HT-29 (cell line): ENCODE measurements around the gene SLC19A1. TPM values are rescaled to one million over a fixed set of nuclear protein-coding genes. Genes with fewer than 3 reads are reported as not detected.

Experiments used
- DNase-seq: peaks from one replicate; pipeline ENCODE4 v3.0.0-alpha.2; 2015; ENCODE audit warnings: low spot score
- small RNA-seq: library from RNA; depleted of rRNA; stranded (forward); fragments of <200 nt; gene quantifications from one replicate; pipeline ENCODE3, GENCODE V24; 2014
- total RNA-seq: library from RNA; depleted of rRNA; stranded (reverse); fragments of >200 nt; shearing (Covaris generic); gene quantifications from 2 replicates; pipeline ENCODE4 v1.2.3, GENCODE V29; 2014; rRNA removed

The SLC19A1 gene
- total RNA-seq, 1 experiment from 2014 or later, result 67.4 TPM

GRCh38 chr21:45455674-45456583, 86.3 kb downstream of the SLC19A1 start:
- DNase-seq, result no peak

DNA sequence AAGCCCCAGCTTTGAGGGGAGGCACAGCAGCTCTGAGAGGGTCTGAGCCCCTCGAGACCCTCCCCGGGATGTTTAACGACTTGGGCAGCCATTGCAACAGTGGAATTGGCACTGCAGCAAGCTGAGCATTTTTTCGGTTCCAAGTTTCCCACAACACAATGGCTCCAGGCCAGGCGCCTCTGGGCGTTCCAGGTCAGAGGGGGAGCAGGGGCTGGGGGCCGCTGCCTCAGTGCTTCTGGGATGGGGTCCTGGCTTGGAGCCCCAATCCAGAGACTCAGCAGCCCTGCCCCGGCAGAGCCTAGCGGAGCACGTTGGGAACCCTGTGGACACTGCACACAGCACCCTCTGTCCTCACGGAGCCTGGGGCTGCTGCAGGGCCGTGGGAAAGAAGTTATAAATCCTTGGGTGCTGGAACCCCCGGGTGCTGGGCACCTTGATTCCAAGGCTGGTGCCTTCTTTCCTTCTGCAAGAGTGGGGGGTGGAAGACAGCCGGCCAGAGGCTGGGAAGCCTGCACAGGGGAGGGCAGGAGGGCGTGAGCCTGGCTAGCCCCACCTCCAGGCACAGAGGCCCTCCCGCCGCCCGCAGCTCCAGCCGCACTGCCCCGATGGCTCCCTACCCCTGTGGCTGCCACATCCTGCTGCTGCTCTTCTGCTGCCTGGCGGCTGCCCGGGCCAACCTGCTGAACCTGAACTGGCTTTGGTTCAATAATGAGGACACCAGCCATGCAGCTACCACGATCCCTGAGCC, 87.1 kb downstream of the SLC19A1 start:
- DNase-seq, result peak; percentile 61

GRCh38 chr21:45454060-45454925, 87.9 kb downstream of the SLC19A1 start:
- DNase-seq, result no peak

GRCh38 chr21:45453308-45453950, 88.8 kb downstream of the SLC19A1 start:
- no peak for DNase-seq

GRCh38 chr21:45452696-45453307, 89.4 kb downstream of the SLC19A1 start:
- no peak for DNase-seq

GRCh38 chr21:45451771-45452182, 90.5 kb downstream of the SLC19A1 start:
- DNase-seq, result no peak

DNA sequence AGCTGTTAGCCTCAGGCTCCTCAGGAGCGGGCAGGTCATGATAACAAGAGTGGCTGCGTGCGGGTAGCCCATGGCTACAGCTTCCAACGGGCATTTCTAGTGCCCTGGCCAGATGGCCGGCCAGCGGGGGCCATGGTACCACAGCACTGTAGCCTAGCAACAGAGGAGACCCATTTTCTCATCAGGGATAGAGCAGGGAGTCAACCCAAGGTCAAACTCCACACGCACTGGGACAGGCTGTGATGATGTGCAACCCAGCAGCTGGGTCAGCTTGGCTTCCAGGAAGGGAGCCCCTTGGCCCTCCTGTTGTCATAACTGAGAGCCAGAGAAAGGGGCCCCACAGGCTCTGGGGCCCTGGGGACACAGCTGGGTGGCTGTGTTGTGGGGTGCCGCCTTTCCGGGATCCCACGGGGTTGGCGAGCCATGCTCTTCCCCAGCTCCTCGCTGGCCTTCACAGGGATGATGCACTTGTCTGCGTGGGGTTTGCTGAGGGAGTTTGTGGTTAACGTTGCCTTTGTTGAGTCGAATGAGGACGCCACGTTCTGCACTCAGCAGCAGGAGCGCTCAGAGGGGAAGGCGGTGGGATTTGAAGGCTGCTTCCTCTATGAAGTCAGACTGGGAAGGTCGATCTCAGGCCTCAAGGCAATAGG, 91.0 kb downstream of the SLC19A1 start:
- DNase-seq, result no peak

DNA sequence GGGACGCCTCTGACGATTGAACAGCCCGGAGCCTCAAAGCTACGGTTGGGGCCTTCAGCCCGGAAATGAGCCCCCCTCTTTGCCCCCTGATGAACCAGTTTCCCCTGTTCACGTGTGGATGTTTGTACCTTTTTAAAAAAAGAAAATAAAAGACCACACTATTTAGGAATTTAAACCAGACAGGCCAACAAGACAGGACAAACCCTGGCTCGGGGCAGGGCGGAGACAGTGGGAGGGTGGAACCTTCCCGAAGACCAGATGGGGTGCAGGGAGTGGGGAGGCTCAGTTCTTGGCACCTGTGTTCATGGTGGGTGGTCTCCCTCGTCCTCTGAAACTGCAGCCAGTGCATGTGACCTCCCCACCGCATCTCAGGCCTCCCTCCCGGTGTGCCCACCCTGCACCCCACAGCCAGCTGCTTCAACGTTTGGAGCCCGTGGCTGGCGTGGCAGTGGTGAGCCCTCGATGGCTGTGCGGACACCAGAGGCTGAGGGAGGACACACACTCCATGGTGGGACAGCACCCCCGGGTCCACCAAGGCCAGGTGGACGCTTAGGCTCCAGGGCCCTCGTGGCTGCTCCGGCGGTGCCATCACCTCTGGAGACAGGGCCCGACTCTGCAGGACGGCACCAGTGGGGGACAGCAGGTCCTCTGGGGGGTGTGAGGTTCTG, 91.7 kb downstream of the SLC19A1 start:
- no peak for DNase-seq

DNA sequence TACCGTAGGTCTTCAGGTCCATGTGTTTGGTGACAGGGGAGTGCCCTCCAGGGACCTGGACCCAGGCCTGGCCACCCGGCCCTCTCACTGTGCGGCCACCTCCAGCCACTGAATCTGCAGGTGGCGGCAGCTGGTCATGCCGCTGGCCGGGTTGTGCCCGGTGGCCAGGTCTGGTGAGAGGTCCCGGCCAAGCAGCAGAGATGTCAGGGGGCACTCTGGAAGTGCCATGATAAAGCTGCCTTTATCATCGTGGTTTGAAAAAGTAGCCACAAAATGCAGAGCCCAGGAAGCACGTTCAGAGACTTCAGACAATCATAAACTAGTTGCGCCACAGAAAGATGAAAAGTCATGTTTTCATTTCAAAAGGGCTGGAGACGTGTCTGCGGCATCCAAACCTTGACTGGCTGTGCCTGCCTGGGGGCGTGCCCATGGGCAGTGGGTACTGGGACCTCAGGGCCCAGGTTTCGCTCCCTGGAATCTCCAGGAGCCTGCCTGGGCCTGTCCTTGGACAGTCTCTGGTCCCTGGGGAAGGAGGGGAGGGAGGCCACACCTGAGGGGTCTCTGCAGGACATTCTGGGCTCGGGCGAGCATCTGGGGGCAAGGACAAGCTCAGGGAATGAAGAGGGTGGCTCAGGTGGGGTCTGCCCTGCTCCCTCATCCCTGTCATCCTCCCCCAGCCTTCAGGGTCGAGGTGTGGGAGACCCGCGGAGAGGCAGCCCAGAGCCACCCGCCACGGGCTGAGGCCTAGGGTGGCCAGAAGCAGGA, 92.4 kb downstream of the SLC19A1 start:
- DNase-seq, result no peak

- DNase-seq, result peak; percentile 25
These were observed 93.2 kb downstream of the SLC19A1 start for GRCh38 chr21:45448810-45449657.

GRCh38 chr21:45448283-45448809, 93.9 kb downstream of the SLC19A1 start:
- DNase-seq, result no peak

Small RNA genes lying within 50 kb of the gene (small RNA-seq; reads per million reads assigned to genes)
- not detected for gene MIR6815

Other genes starting within 250 kb of the SLC19A1 start
- 27.7 and 32.2 TPM in 2 replicates for gene COL18A1, start 137.3 kb downstream of the SLC19A1 start, total RNA-seq
- not detected in 2 replicates for gene PCBP3, start 101.3 kb upstream of the SLC19A1 start, total RNA-seq